GM23248 (cell line): ENCODE data around the gene TAPT1.

Experiments used
- EZH2 ChIP-seq: fragments of 200-600 bp; sonication (generic); IDR thresholded peaks from 2 replicates; pipeline ENCODE4 v1.6.1; 2018; ENCODE audit warnings: antibody characterized with exemption, mild to moderate bottlenecking; ENCODE audit not compliant: insufficient read depth, poor library complexity, severe bottlenecking
- EZH2phosphoT487 ChIP-seq: fragments of 200-600 bp; sonication (generic); IDR thresholded peaks from 2 replicates; pipeline ENCODE4 v1.6.1; 2018; ENCODE audit warnings: antibody characterized with exemption, moderate library complexity, mild to moderate bottlenecking, low read depth; ENCODE audit not compliant: insufficient read depth

GRCh38 chr4:16187455-16187854 lies 38.8 kb downstream of the TAPT1 start:
- TF ChIP-seq EZH2phosphoT487 (no peak), EZH2 (no peak)
